GM19452 (cell line): ENCODE measurements around the gene ZIC4.

Experiments
- ATAC-seq: cut with Tn5 transposase; IDR thresholded peaks from one replicate; pipeline ENCODE4 v1.9.1; 2021; ENCODE audit not compliant: unreplicated experiment

ZIC4 gene

DNA sequence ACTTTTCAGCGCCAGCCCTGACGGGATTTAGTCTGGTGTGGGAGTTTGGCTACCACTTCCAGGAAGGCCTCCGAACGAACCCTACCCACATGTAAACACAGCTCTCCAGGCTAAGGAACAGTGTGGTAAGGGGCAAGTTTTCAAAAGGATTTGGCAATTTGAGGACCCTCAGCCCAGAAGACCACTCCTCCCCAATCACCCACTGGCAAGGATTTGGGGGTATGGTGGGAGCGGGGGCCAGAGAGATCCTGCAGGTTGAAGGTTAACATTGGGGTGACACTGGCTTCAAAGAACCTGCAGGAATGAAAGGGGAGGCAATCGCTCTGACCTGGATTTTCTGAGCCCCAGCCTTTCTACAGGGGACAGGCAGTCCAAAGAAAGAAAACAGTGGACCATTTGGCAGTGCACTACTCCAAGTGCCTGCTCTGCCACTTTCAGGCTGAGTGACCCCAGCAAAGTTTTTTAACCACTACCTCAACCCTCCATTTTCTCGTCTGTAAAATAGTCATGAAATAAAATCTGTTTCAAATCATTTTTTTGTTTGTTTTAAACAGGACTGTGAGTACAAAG, 34.5 kb downstream of the ZIC4 start:
- no peak for ATAC-seq

- no peak for ATAC-seq
Observed at GRCh38 chr3:147371140-147371539, 35.2 kb downstream of the ZIC4 start.

DNA sequence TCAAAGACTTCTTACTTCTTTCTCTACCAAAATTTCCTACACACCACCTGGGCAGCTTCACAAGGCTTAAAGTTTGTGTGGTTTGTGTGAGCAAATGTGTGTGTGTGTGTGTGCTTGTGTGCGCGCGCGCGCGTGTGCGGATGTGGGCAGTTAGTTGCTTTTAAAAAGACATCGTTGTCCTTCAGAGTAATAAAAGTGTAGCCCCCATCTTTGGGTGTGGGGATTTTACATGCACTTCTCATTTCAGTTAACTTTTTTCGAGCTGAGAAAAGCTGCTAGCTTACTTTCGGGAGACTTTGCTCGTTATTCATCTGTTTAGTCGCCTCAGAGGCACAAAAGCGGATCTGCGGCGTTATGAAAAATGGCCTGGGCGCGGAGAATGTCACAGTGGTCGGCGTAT, 36.0 kb downstream of the ZIC4 start:
- no peak for ATAC-seq

DNA sequence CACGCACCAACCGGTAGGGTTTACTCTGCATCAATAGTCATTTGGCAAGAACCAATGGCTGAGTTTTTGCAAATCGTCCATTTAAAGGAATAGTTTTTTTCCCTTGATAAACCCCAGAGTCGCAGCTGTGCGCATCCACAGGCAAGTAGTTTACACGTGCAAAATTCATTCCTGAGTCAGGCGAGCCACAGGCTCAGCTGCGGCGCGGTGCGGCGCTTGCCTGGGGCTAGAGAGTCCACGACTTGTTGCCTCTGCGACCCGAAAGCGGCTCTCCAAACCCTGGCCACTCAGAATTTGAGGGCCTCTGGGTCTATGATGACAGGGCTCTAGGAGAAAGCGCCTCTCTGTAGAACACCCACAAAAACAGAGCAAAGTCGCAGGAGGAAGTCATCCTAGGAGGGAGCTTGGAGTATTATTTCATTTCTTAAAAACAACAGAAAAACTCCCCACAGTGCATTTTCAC, 36.7 kb downstream of the ZIC4 start:
- ATAC-seq = no peak

GRCh38 chr3:147369231-147369630, 37.1 kb downstream of the ZIC4 start:
- no peak for ATAC-seq

- no peak for ATAC-seq
Observed at GRCh38 chr3:147368561-147369221, 37.7 kb downstream of the ZIC4 start.

DNA sequence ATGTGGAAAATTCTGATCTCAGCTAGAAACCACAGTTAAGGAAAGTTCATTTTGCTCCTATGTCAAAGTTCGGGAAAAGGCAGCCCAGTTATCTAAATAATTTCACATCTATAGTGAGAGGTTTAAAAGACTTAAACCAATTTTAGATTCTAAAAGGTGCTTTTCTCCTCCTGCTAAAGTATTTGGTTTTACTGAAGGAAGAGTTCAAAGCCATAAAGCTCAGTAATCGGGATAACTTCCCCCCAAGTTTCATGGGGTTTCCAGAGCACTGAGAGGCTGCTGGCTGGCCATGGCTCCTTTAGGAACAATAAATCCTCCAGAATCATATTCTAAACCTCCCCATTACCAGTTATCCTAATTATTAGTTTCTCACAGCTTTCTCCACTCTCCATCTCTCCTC, 38.2 kb downstream of the ZIC4 start:
- ATAC-seq = no peak

- no peak for ATAC-seq
Observed at GRCh38 chr3:147367676-147368075, 38.7 kb downstream of the ZIC4 start.

GRCh38 chr3:147365196-147366115, 40.9 kb downstream of the ZIC4 start:
- no peak for ATAC-seq

DNA sequence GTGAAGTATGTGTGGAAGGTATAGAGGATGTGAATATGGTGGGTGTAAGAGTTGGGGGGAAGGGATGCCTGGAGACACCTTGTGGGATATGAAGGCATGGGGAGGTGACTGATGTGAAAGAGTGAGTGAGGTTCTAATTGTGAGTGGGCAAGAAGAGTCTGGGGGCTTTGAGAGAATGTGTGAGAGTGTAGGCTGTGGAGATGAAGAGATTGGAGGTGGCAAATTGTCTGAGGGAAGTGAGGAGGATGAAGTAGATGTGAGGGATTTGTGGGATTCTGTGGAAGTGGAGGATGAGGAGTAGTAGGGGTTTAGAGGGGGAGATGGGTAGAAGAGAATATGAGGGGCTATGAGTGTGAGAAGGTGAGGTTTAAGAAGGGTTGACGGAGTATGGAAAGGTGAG, 41.6 kb downstream of the ZIC4 start:
- ATAC-seq = no peak

- ATAC-seq = no peak
Observed at GRCh38 chr3:147361454-147362420, 44.6 kb downstream of the ZIC4 start.

DNA sequence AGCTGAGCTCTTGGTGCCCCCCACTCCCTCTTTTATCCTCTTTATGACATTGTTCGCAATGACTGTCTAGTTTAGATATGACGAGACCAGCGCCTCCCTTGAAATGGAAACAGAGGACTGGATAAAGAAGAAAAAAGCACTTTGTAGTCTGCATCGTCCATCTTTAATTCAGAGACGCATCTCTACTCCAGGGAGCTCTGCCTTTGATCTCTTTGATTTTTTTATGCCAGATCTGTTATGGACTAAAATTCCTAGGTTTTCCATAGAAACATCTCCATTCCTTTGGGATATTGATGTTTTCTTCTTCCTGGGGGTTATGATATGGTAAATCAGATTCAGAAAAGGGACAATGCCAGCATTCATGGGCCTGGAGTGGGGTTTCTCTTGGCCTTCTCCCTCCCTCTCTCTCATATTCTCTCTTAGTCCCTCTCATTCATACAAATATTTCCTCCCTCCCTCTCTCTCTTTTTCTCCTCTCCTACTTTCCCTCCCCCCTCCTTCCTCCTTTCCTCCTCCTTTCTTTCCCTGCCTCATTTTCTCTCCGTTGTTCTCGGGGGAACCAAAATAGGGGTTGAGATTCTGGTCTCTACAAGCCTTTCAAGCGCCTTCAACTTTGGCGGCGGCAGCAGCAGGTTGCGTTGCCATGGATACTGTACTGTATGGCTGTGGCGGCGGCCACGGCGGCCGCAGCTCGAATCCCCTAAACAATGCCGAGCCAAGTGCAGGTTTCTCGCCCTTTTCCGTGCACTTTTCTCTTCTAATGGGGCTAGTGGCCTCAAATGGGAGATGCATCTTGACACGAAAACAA, 45.5 kb downstream of the ZIC4 start:
- ATAC-seq = no peak

DNA sequence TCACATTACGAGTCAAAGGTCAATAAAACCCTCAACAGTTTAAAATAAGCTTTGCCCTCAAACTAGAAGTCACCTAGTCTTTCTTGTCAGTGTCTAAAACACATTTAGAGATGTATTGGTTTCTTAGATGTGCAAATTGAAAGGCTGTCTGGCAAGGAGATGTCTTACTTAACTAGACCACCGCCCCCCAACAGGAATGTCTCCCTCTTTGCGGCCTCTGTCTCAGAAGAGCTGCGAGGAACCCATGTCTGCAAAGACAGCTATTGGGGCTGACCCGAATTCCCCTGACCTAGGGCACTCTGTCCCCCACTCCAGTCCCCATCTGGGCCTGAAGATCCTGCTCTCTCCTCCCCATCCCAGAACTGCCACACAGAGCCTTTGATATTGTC, 46.3 kb downstream of the ZIC4 start:
- ATAC-seq = no peak

- no peak for ATAC-seq
Observed at GRCh38 chr3:147359177-147360050, 46.9 kb downstream of the ZIC4 start.

DNA sequence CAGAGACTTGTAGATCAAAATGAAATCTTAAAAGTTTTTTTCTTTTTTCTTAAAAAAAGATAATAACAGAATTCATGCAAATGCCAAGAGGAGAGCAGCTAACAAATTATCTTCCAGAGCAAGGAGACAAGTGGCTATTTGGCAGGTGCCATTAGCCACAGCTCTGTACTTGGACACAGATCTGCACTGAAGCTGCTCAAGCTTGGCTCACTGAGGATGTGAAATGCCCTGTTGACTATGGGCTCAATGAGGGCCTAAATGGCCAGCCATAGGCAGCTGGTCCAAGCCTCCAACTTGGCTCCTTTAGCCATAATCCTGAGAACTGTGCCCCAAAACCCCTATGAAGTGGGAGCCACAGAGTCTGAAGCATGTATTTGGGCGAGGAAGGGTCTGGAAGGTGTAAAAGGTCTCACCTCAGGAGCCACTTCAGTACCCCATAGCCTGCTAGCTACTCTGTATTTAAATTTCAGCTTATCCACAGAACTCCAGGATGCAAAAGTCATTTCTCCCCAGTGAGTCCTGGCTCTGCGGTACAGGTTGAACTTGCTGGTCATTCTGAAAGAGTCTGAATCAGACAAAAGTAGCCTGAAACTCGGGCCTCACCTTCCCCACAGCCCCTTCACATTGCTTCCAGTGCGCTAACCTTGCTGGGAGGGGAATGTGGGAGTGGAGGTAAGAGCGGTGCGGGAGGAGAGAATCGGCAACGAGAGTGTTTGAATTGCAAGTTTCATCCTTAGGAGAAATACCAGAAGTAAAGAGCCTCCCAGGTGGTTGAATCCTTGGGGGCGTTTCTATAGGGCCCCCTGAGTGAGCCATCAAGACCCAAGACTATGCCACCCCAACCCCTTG, 48.0 kb downstream of the ZIC4 start:
- no peak for ATAC-seq

- no peak for ATAC-seq
Observed at GRCh38 chr3:147356909-147357900, 49.1 kb downstream of the ZIC4 start.
